ENCODE measurements around the gene CFAP92.

The CFAP92 gene

DNA sequence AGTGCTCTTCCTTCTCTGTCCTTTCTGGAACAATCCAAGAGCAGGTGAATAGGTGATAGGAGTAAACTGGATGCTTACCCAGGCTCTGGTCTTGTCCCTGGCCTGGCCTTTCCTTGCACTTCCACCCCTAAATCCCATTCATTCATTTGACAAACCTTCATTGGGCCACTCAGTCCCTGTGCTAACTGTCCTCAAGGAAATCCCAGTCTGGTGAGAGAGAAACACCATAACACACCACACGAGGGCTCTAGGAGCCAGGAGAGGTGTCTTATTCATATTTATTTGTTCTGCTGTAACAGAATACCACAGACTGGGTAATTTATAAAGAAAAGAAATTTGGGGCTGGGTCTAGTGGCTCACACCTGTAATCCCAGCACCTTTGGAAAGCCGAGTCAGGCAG is 30.0 kb upstream of the CFAP92 start (continued):
- no peak for TF ChIP-seq TSHZ1 (tag by site-specific recombination; IDR thresholded peaks at IDR 0.05; ENCODE audit: borderline replicate concordance)
- no peak for TF ChIP-seq ZNF366 (tag by site-specific recombination; conservative IDR thresholded peaks at IDR 0.05)
- no peak for TF ChIP-seq ZNF76 (tag by site-specific recombination; IDR thresholded peaks at IDR 0.05; ENCODE audit: borderline replicate concordance, low read depth)

DNA sequence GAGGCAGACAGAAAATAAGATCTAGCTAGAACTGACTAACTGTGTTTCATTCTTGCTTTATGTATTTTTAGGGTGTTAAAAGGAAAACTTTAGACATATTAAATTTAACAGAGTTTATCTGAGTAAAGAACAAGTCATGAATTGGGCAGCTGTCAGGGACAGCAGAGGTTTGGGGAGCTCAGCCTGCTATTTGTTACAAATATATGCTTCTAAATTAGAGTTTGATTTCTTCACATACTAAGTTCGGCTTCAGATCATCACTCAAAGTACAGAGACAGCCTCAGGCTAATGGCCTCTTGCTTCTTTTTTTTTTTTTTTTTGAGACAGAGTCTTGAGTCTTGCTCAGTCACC is 29.1 kb upstream of the CFAP92 start:
- no peak overlapping the region for H3K27ac ChIP-seq (ENCODE audit: extremely low read depth, low read depth, low read length)
- POLR2A ChIA-PET: no interaction called here

GRCh38 chr3:129022114-129023007 is 28.5 kb upstream of the CFAP92 start:
- H3K9me3 ChIP-seq (ENCODE audit: control insufficient read depth, insufficient read depth, low read depth, low read length): no peaks in the 10 kb centered on the region
- no peak overlapping the region for H3K27ac ChIP-seq (ENCODE audit: extremely low read depth, low read depth, low read length)
- no peak overlapping the region for H3K4me3 ChIP-seq (ENCODE audit: low read depth, low read length)
- ChIA-PET POLR2A (no interaction called here), CTCF (interaction anchor here (0.6 to 0.8 kb wide), 3 partner anchors 30 to 224 kb away, joined by 3 to 5 read pairs (median 4); no protein-coding TSS in a partner anchor)
- H3K4me1 ChIP-seq (ENCODE audit: control insufficient read depth, insufficient read depth, low read length): no peaks in the 10 kb centered on the region
- no peaks in the 10 kb centered on the region for H3K36me3 ChIP-seq (ENCODE audit: control insufficient read depth in 2 of 2, insufficient read depth in 1 of 2, low read length in 2 of 2)
- no peak for TF ChIP-seq ZNF16 (tag by site-specific recombination; IDR thresholded peaks at IDR 0.05; ENCODE audit: low read depth)
- TF ChIP-seq ZNF248 (tag by site-specific recombination; IDR thresholded peaks at IDR 0.05): no peak
- TF ChIP-seq ZNF701 (tag by site-specific recombination; IDR thresholded peaks at IDR 0.05): no peak
- TF ChIP-seq ZNF837 (tag by site-specific recombination; IDR thresholded peaks at IDR 0.05): no peak
- no peak for TF ChIP-seq GLIS2 (tag by site-specific recombination; IDR thresholded peaks at IDR 0.05)
- no peak for TF ChIP-seq ZNF654 (tag by site-specific recombination; IDR thresholded peaks at IDR 0.05; ENCODE audit: low read depth)
- no peak for TF ChIP-seq PBX3 (CRISPR knock-in tag; IDR thresholded peaks at IDR 0.05)
- TF ChIP-seq, protein P1, sequence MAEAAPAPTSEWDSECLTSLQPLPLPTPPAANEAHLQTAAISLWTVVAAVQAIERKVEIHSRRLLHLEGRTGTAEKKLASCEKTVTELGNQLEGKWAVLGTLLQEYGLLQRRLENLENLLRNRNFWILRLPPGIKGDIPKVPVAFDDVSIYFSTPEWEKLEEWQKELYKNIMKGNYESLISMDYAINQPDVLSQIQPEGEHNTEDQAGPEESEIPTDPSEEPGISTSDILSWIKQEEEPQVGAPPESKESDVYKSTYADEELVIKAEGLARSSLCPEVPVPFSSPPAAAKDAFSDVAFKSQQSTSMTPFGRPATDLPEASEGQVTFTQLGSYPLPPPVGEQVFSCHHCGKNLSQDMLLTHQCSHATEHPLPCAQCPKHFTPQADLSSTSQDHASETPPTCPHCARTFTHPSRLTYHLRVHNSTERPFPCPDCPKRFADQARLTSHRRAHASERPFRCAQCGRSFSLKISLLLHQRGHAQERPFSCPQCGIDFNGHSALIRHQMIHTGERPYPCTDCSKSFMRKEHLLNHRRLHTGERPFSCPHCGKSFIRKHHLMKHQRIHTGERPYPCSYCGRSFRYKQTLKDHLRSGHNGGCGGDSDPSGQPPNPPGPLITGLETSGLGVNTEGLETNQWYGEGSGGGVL (tag by site-specific recombination; IDR thresholded peaks at IDR 0.05): no peak
- TF ChIP-seq ZNF391 (tag by site-specific recombination; IDR thresholded peaks at IDR 0.05; ENCODE audit: borderline replicate concordance, low read depth): no peak
- TF ChIP-seq ZNF10 (tag by site-specific recombination; IDR thresholded peaks at IDR 0.05): no peak
- TF ChIP-seq ZNF510 (tag by site-specific recombination; IDR thresholded peaks at IDR 0.05; ENCODE audit: insufficient replicate concordance): no peak

More for the DNA sequence above, 29.1 kb upstream of the CFAP92 start:
- Histone ChIP-seq H3K4me3 (ENCODE audit: low read depth, low read length) (no peak overlapping the region), H3K9me3 (ENCODE audit: control insufficient read depth, insufficient read depth, low read depth, low read length) (no peaks in the 10 kb centered on the region), H3K36me3 (ENCODE audit: control insufficient read depth in 2 of 2, insufficient read depth in 1 of 2, low read length in 2 of 2) (no peaks in the 10 kb centered on the region), H3K4me1 (ENCODE audit: control insufficient read depth, insufficient read depth, low read length) (no peaks in the 10 kb centered on the region)
- TF ChIP-seq, protein P2, sequence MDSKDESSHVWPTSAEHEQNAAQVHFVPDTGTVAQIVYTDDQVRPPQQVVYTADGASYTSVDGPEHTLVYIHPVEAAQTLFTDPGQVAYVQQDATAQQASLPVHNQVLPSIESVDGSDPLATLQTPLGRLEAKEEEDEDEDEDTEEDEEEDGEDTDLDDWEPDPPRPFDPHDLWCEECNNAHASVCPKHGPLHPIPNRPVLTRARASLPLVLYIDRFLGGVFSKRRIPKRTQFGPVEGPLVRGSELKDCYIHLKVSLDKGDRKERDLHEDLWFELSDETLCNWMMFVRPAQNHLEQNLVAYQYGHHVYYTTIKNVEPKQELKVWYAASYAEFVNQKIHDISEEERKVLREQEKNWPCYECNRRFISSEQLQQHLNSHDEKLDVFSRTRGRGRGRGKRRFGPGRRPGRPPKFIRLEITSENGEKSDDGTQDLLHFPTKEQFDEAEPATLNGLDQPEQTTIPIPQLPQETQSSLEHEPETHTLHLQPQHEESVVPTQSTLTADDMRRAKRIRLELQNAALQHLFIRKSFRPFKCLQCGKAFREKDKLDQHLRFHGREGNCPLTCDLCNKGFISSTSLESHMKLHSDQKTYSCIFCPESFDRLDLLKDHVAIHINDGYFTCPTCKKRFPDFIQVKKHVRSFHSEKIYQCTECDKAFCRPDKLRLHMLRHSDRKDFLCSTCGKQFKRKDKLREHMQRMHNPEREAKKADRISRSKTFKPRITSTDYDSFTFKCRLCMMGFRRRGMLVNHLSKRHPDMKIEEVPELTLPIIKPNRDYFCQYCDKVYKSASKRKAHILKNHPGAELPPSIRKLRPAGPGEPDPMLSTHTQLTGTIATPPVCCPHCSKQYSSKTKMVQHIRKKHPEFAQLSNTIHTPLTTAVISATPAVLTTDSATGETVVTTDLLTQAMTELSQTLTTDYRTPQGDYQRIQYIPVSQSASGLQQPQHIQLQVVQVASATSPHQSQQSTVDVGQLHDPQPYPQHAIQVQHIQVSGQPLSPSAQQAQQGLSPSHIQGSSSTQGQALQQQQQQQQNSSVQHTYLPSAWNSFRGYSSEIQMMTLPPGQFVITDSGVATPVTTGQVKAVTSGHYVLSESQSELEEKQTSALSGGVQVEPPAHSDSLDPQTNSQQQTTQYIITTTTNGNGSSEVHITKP (tag by site-specific recombination; IDR thresholded peaks at IDR 0.05): no peak
- TF ChIP-seq ZNF514 (tag by site-specific recombination; IDR thresholded peaks at IDR 0.05) (no peak), ZNF549 (tag by site-specific recombination; IDR thresholded peaks at IDR 0.05) (peak; percentile 91), GFI1B (tag by site-specific recombination; IDR thresholded peaks at IDR 0.05) (no peak)
- CTCF ChIA-PET: interaction anchor here (0.7 to 0.8 kb wide), 3 partner anchors 43 to 223 kb away, joined by 4 to 5 read pairs (median 4); no protein-coding TSS in a partner anchor
